BE2C (cell line): ENCODE data around the gene SH3BGRL3.
A peak's percentile ranks its signal among the peaks of the same experiment; 100 is the strongest.

ENCODE experiments used
- DNase-seq: peaks from one replicate; pipeline ENCODE4 v3.0.0-alpha.2; 2020
- H3K27me3 ChIP-seq: fragments of 250-450 bp; sonication (Bioruptor Pico); 2 replicates; pipeline ENCODE4 v1.5.1; 2020; ENCODE audit warnings: mild to moderate bottlenecking
- H3K36me3 ChIP-seq: fragments of 250-450 bp; sonication (Bioruptor Pico); 2 replicates; pipeline ENCODE4 v1.5.1; 2020; ENCODE audit warnings: mild to moderate bottlenecking
- H3K4me1 ChIP-seq: fragments of 250-450 bp; sonication (Bioruptor Pico); 2 replicates; pipeline ENCODE4 v1.5.1; 2020
- H3K4me3 ChIP-seq: 2 replicates; pipeline ENCODE4 v1.5.1; 2011; ENCODE audit warnings: low read depth, low read length
- H3K9me3 ChIP-seq: fragments of 250-450 bp; sonication (Bioruptor Pico); 2 replicates; pipeline ENCODE4 v1.5.1; 2020
- CTCF ChIP-seq: IDR thresholded peaks from 2 replicates; pipeline ENCODE4 v1.5.1; 2012; ENCODE audit warnings: mild to moderate bottlenecking, low read depth, low read length

The SH3BGRL3 gene

DNA sequence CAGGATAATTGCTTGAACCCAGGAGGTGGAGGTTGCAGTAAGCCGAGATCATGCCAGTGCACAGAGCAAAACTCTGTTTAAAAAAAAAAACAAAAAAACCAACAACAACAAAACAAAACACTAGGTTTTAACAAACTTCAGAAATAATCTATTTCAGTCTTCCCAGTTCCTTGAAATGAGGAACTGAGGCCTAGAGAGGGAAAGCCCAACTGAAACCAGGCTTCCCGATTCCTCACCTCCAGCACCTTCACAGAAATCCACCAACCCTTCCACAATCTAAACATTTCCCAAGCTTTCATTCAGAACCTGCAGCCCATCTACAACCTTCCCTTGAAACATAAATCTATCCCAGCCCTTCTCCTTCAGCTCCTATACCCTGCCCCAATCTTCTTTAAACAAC, 37.3 kb downstream of the SH3BGRL3 start:
- no peaks in the 10 kb centered on the region for H3K9me3 ChIP-seq
- H3K36me3 ChIP-seq, result no peaks in the 10 kb centered on the region
- 0 out of 2 replicates have a peak, but pooled peaks cover 3% of the 10 kb centered on the region for H3K27me3 ChIP-seq
- no peak for TF ChIP-seq CTCF
- no peak overlapping the region for H3K4me3 ChIP-seq
- H3K4me1 ChIP-seq, result no peaks in the 10 kb centered on the region
- DNase-seq, result no peak

DNA sequence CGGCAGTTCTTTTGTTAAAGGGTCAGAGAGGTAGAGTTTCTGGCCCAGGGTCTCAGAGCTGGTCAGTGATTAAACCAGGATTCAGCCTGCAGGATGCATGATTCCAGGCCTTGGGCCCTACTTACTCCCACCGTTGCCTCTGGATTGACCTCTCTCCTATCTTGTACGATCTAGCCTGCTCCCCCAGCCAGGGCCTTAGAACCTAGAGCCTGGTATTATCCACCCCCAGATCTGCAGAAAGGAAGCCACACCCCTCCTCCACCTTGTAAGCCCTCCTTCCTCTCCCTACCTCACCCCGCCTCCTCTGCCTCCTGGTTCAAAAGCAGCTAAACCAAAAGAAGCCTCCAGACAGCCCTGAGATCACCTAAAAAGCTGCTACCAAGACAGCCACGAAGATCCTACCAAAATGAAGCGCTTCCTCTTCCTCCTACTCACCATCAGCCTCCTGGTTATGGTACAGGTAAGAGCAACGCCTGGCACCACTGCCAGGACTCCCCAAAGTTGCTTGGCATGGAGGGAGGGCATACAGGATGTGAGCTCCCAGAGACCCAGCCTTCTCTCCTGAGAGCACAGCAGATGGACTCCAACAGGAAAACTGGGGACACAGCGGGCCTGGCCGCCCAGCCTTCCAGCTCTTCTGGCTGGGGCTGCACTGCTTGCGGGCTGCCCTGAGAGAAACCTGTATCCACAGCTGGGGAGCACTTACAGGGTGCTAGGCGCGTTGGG, 37.9 kb downstream of the SH3BGRL3 start, which contains the start of gene CD52:
Gene CD52 (plus strand): TSS at position 347 of the 726 bp plus-strand sequence. CDS start 60 bp downstream, at position 407.
- DNase-seq, result no peak
- Histone ChIP-seq H3K9me3 (no peaks in the 10 kb centered on the region), H3K36me3 (no peaks in the 10 kb centered on the region), H3K4me3 (no peak within 1 kb of the TSS), H3K27me3 (0 out of 2 replicates have a peak, but pooled peaks cover 3% of the 10 kb centered on the region), H3K4me1 (no peaks in the 10 kb centered on the region)
- TF ChIP-seq CTCF, result no peak

GRCh38 chr1:26318338-26319064, 38.6 kb downstream of the SH3BGRL3 start:
- Histone ChIP-seq H3K36me3 (no peaks in the 10 kb centered on the region), H3K4me3 (no peak overlapping the region), H3K9me3 (no peaks in the 10 kb centered on the region), H3K4me1 (no peaks in the 10 kb centered on the region), H3K27me3 (0 out of 2 replicates have a peak, but pooled peaks cover 3% of the 10 kb centered on the region)
- DNase-seq, result no peak
- no peak for TF ChIP-seq CTCF

DNA sequence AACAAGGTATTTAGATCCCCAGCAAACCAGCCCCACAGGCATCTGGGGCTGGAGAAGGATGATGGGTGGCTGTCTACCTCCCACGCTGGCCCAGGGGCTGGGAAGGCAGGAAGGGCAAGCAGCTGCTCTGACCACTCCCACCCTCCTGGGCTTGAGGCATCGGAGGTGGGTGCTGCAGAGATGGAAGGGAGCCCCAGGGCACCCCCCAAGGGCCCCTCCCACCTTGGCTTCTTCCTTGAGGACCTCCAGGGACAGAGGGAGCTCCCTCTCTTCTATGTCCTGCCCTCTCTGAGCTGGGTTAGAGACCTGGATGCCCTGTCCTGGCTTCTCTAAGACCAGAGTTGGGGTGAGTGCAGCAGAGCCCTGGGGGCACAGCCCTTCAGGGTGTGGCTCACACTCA, 41.0 kb downstream of the SH3BGRL3 start:
- no peaks in the 10 kb centered on the region for H3K27me3 ChIP-seq
- TF ChIP-seq CTCF, result no peak
- no peak overlapping the region for H3K4me3 ChIP-seq
- no peak for DNase-seq
- no peaks in the 10 kb centered on the region for H3K36me3 ChIP-seq
- H3K9me3 ChIP-seq, result no peaks in the 10 kb centered on the region
- no peaks in the 10 kb centered on the region for H3K4me1 ChIP-seq

- DNase-seq, result peak; percentile 80
- no peaks in the 10 kb centered on the region for H3K9me3 ChIP-seq
- no peaks in the 10 kb centered on the region for H3K27me3 ChIP-seq
- no peak overlapping the region for H3K4me3 ChIP-seq
- H3K36me3 ChIP-seq, result no peaks in the 10 kb centered on the region
- H3K4me1 ChIP-seq, result no peaks in the 10 kb centered on the region
- peak; percentile 70 for TF ChIP-seq CTCF
Observed at GRCh38 chr1:26321315-26322041, 41.6 kb downstream of the SH3BGRL3 start.

GRCh38 chr1:26322042-26322331, 42.1 kb downstream of the SH3BGRL3 start:
- Histone ChIP-seq H3K36me3 (no peaks in the 10 kb centered on the region), H3K4me3 (no peak overlapping the region), H3K4me1 (no peaks in the 10 kb centered on the region), H3K27me3 (no peaks in the 10 kb centered on the region), H3K9me3 (no peaks in the 10 kb centered on the region)
- no peak for DNase-seq
- no peak for TF ChIP-seq CTCF
